HepG2 (cell line): Measurements from ENCODE around the gene PLIN4. TPM values are rescaled to one million over a fixed set of nuclear protein-coding genes. Genes with fewer than 3 reads are reported as not detected.

Source experiments
- ESRRA ChIP-seq: sonication (generic); formaldehyde crosslinking; IDR thresholded peaks from 2 replicates; pipeline ENCODE4 v1.5.1; 2020; ENCODE audit warnings: mild to moderate bottlenecking, low read depth, missing genetic modification reagents
- FOXC1 ChIP-seq: sonication (generic); formaldehyde crosslinking; IDR thresholded peaks from 2 replicates; pipeline ENCODE4 v1.8.0; 2022; ENCODE audit warnings: mild to moderate bottlenecking, missing genetic modification reagents, borderline replicate concordance
- HCFC1 ChIP-seq: fragments of 150-350 bp; IDR thresholded peaks from 2 replicates; pipeline ENCODE4 v1.6.1; 2014; ENCODE audit warnings: low read depth, low read length
- KAT2B ChIP-seq: fragments of 150-350 bp; IDR thresholded peaks from 2 replicates; pipeline ENCODE4 v1.6.1; 2014; ENCODE audit warnings: low read depth, low read length, borderline replicate concordance
- KAT7 ChIP-seq: IDR thresholded peaks from 2 replicates; pipeline ENCODE4 v1.6.1; 2018; ENCODE audit warnings: borderline replicate concordance, missing compliant biosample characterization
- MED1 ChIP-seq: sonication (generic); formaldehyde crosslinking; IDR thresholded peaks from 2 replicates; pipeline ENCODE4 v1.4.0; 2020; ENCODE audit warnings: missing genetic modification reagents
- MXI1 ChIP-seq: IDR thresholded peaks from 3 replicates; pipeline ENCODE4 v1.6.1; 2012; ENCODE audit warnings: low read depth, low read length, inconsistent platforms, borderline replicate concordance
- NR2F1 ChIP-seq, 2 experiments: fragments of 450-650 bp in 1 of 2; formaldehyde crosslinking in 1 of 2; IDR thresholded peaks; 2 replicates each; pipeline versions ENCODE4 v1.5.0 to v1.6.1; 2016 to 2020; ENCODE audit warnings: mild to moderate bottlenecking in 1 of 2, missing compliant biosample characterization in 1 of 2, missing genetic modification reagents in 1 of 2, moderate library complexity in 1 of 2
- PAWR ChIP-seq: sonication (generic); formaldehyde crosslinking; IDR thresholded peaks from 2 replicates; pipeline ENCODE4 v1.4.0; 2020; ENCODE audit warnings: missing genetic modification reagents, mild to moderate bottlenecking, borderline replicate concordance
- TAF15 ChIP-seq: fragments of 200-400 bp; formaldehyde crosslinking; IDR thresholded peaks from one replicate; pipeline ENCODE4 v1.6.1; 2018; ENCODE audit warnings: mild to moderate bottlenecking, low read depth, low read length; ENCODE audit not compliant: poor library complexity, severe bottlenecking
- TCF7 ChIP-seq: sonication (generic); IDR thresholded peaks from 2 replicates; pipeline ENCODE4 v1.6.1; 2016; ENCODE audit warnings: antibody characterized with exemption, low read depth
- ZMYM4 ChIP-seq: sonication (generic); formaldehyde crosslinking; IDR thresholded peaks from 2 replicates; pipeline ENCODE4 v1.8.1; 2023; ENCODE audit warnings: mild to moderate bottlenecking, missing genetic modification reagents
- ZNF205 ChIP-seq: IDR thresholded peaks from 2 replicates; pipeline ENCODE4 v1.6.1; 2018; ENCODE audit warnings: missing biosample characterization, missing genetic modification reagents
- ZNF256 ChIP-seq: sonication (generic); formaldehyde crosslinking; conservative IDR thresholded peaks from 2 replicates; pipeline ENCODE4 v1.4.0; 2020; ENCODE audit warnings: missing genetic modification reagents
- ZNF335 ChIP-seq: sonication (generic); formaldehyde crosslinking; IDR thresholded peaks from 2 replicates; pipeline ENCODE4 v1.4.0; 2020; ENCODE audit warnings: missing genetic modification reagents
- ZNF484 ChIP-seq: sonication (generic); formaldehyde crosslinking; IDR thresholded peaks from 2 replicates; pipeline ENCODE4 v1.5.1; 2020; ENCODE audit warnings: mild to moderate bottlenecking, low read depth, missing genetic modification reagents, borderline replicate concordance
- ZNF605 ChIP-seq: sonication (generic); formaldehyde crosslinking; IDR thresholded peaks from 2 replicates; pipeline ENCODE4 v1.8.0; 2022; ENCODE audit warnings: mild to moderate bottlenecking, missing genetic modification reagents
- ZNF7 ChIP-seq: IDR thresholded peaks from 2 replicates; pipeline ENCODE4 v1.6.1; 2016; ENCODE audit warnings: missing biosample characterization, missing genetic modification reagents
- ZNF83 ChIP-seq: sonication (generic); formaldehyde crosslinking; IDR thresholded peaks from 2 replicates; pipeline ENCODE4 v1.4.0; 2020; ENCODE audit warnings: missing genetic modification reagents, mild to moderate bottlenecking, borderline replicate concordance
- polyA plus RNA-seq, 8 experiments: library from polyadenylated mRNA; depleted of rRNA in 3 of 8; stranded (reverse) in 7 of 8; unstranded in 1 of 8; fragments of >200 nt; fragmentation: Illumina TruSeq in 4 of 8; extraction: Trizol in 4 of 8; gene quantifications; 2 replicates each; pipeline versions ENCODE4 v1.2.1 to v1.2.3, GENCODE V29; 2011 to 2016; ENCODE audit warnings: low read depth in 4 of 8, missing spikeins in 1 of 8, mixed read lengths in 1 of 8; ENCODE audit not compliant: insufficient read depth in 1 of 8
- total RNA-seq, 5 experiments: library from RNA; depleted of rRNA; stranded (reverse); fragments of >200 nt; fragmentation: Illumina TruSeq; extraction: Trizol; gene quantifications; 2 replicates each; pipeline ENCODE4 v1.2.3, GENCODE V29; 2016; ENCODE audit warnings: low read depth in 1 of 5
- TF ChIP-seq, protein P1 (sequence below): sonication (generic); formaldehyde crosslinking; IDR thresholded peaks from 2 replicates; pipeline ENCODE4 v1.8.1; 2023; ENCODE audit warnings: mild to moderate bottlenecking, missing genetic modification reagents, borderline replicate concordance
- TF ChIP-seq, protein P2 (sequence below): sonication (generic); formaldehyde crosslinking; IDR thresholded peaks from 2 replicates; pipeline ENCODE4 v1.8.1; 2023; ENCODE audit warnings: missing genetic modification reagents, inconsistent platforms, borderline replicate concordance
- TF ChIP-seq, protein P3 (sequence below): sonication (generic); formaldehyde crosslinking; conservative IDR thresholded peaks from 2 replicates; pipeline ENCODE4 v1.8.0; 2022; ENCODE audit warnings: mild to moderate bottlenecking, moderate library complexity, missing genetic modification reagents
- TF ChIP-seq, protein P4 (sequence below): sonication (generic); formaldehyde crosslinking; IDR thresholded peaks from 2 replicates; pipeline ENCODE4 v1.4.0; 2020; ENCODE audit warnings: missing genetic modification reagents
- TF ChIP-seq, protein P5 (sequence below): sonication (generic); formaldehyde crosslinking; IDR thresholded peaks from 2 replicates; pipeline ENCODE4 v1.4.0; 2020; ENCODE audit warnings: missing genetic modification reagents

Gene PLIN4
- total and polyA plus RNA-seq, 2 of the 13 experiments (the other 11 are each of a cell fraction or from before 2014, with no cell fraction given), result 1.1 to 1.3 TPM

DNA sequence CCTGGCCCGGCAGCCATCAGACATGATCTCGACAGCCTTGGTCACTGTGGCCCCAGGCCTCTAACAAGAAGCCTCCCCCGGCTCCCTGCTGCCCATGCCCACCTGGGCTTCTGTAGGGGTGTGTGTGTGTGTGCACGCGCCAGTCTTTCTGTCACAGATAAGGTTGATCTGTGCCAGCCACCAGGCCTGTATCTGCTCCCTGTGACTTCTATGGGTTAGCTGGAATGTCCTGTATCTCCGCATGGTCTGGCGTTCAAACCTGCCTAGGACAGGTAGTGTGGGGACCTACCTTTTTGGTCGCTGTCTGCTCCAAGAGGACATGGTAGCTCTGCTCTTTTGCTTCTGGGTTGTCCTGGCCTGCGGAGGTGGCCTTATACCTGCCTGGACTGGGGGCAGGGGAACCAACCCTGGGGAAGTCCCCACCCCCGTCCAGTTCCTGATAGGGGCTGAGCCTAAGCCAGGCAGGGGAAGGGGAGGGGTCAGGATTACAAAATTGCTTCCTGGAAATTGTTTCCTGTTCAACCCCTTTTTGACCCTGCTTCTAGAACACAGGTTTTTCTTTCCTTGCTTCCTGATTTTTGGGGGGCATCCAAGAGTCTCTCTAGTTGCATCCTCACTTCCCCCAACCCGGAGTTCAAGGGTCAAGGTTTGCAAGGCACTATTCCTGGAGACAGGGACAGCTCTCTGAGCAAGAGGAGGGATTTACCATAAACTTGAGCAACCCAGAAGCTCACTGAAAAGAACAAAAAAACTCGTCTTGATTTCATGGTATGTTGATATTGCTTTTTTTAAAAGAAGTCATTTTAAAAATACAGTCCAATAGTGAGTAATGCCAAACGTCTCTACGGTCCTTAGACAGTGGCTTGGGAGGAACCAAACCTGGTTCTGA, 21.7 kb upstream of the PLIN4 start, which contains the start of gene LRG1 (continued):
- TF ChIP-seq, protein P1, sequence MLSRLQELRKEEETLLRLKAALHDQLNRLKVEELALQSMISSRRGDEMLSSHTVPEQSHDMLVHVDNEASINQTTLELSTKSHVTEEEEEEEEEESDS (CRISPR knock-in tag), result no peak
- peak; percentile 66; the same call in 1 of the 2 replicates for TF ChIP-seq ZNF335
- TF ChIP-seq ZNF484 (CRISPR knock-in tag), result no peak
- peak; percentile 46; the same call in 1 of the 2 replicates for TF ChIP-seq ZNF605 (CRISPR knock-in tag)
- TF ChIP-seq MED1 (CRISPR knock-in tag), result peak; percentile 64; the same call in 1 of the 2 replicates
- peak; percentile 78; the same call in 1 of the 2 replicates for TF ChIP-seq FOXC1 (CRISPR knock-in tag)
- TF ChIP-seq KAT7 (CRISPR knock-in tag), result no peak
- TF ChIP-seq, protein P2, sequence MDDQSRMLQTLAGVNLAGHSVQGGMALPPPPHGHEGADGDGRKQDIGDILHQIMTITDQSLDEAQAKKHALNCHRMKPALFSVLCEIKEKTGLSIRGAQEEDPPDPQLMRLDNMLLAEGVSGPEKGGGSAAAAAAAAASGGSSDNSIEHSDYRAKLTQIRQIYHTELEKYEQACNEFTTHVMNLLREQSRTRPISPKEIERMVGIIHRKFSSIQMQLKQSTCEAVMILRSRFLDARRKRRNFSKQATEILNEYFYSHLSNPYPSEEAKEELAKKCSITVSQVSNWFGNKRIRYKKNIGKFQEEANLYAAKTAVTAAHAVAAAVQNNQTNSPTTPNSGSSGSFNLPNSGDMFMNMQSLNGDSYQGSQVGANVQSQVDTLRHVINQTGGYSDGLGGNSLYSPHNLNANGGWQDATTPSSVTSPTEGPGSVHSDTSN (CRISPR knock-in tag), result no peak
- no peak for TF ChIP-seq TAF15
- no peak for TF ChIP-seq TCF7
- no peak for TF ChIP-seq PAWR (CRISPR knock-in tag)
- TF ChIP-seq ZNF83, result no peak
- peak; percentile 32; the same call in 1 of the 2 replicates for TF ChIP-seq ZMYM4 (CRISPR knock-in tag)
- TF ChIP-seq ZNF7 (CRISPR knock-in tag), result no peak
- TF ChIP-seq, protein P3, sequence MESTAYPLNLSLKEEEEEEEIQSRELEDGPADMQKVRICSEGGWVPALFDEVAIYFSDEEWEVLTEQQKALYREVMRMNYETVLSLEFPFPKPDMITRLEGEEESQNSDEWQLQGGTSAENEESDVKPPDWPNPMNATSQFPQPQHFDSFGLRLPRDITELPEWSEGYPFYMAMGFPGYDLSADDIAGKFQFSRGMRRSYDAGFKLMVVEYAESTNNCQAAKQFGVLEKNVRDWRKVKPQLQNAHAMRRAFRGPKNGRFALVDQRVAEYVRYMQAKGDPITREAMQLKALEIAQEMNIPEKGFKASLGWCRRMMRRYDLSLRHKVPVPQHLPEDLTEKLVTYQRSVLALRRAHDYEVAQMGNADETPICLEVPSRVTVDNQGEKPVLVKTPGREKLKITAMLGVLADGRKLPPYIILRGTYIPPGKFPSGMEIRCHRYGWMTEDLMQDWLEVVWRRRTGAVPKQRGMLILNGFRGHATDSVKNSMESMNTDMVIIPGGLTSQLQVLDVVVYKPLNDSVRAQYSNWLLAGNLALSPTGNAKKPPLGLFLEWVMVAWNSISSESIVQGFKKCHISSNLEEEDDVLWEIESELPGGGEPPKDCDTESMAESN (CRISPR knock-in tag), result 0 out of 2 replicates have a peak, but pooled peaks have one; percentile 17
- TF ChIP-seq ESRRA (CRISPR knock-in tag), result 0 out of 2 replicates have a peak, but pooled peaks have one; percentile 19
- TF ChIP-seq, protein P4, sequence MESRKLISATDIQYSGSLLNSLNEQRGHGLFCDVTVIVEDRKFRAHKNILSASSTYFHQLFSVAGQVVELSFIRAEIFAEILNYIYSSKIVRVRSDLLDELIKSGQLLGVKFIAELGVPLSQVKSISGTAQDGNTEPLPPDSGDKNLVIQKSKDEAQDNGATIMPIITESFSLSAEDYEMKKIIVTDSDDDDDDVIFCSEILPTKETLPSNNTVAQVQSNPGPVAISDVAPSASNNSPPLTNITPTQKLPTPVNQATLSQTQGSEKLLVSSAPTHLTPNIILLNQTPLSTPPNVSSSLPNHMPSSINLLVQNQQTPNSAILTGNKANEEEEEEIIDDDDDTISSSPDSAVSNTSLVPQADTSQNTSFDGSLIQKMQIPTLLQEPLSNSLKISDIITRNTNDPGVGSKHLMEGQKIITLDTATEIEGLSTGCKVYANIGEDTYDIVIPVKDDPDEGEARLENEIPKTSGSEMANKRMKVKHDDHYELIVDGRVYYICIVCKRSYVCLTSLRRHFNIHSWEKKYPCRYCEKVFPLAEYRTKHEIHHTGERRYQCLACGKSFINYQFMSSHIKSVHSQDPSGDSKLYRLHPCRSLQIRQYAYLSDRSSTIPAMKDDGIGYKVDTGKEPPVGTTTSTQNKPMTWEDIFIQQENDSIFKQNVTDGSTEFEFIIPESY (CRISPR knock-in tag), result no peak
- TF ChIP-seq ZNF205 (CRISPR knock-in tag), result no peak
- peak in 1 of 2 experiments; percentile 45; a peak in 2 of 4 replicates for TF ChIP-seq NR2F1 (CRISPR knock-in tag; IDR thresholded peaks at IDR 0.05)
- no peak for TF ChIP-seq KAT2B
- TF ChIP-seq, protein P5, sequence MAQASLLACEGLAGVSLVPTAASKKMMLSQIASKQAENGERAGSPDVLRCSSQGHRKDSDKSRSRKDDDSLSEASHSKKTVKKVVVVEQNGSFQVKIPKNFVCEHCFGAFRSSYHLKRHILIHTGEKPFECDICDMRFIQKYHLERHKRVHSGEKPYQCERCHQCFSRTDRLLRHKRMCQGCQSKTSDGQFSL (CRISPR knock-in tag), result no peak
- TF ChIP-seq ZNF256 (CRISPR knock-in tag), result no peak
- no peak for TF ChIP-seq HCFC1
- peak; percentile 13; the same call in 1 of the 3 replicates for TF ChIP-seq MXI1
